Measurements from ENCODE around the gene FBLL1.
"Not testable (repeated sequence)": the region's sequence is repeated elsewhere in the genome, so short reads cannot be mapped to it uniquely, and the experiment has no call there.

FBLL1 gene

GRCh38 chr5:168553377-168554130, 24.4 kb downstream of the FBLL1 start:
- DNase-seq: no peak

- DNase-seq: no peak
Measured at GRCh38 chr5:168557389-168557788, 28.3 kb downstream of the FBLL1 start.

- DNase-seq: no peak
Measured at GRCh38 chr5:168562279-168562678, 33.2 kb downstream of the FBLL1 start.

GRCh38 chr5:168563959-168564358, 34.9 kb downstream of the FBLL1 start:
- DNase-seq: no peak

GRCh38 chr5:168568738-168569137, 39.6 kb downstream of the FBLL1 start:
- no peak for DNase-seq

- no peak for DNase-seq
Measured at GRCh38 chr5:168570490-168571328, 41.6 kb downstream of the FBLL1 start.

- DNase-seq: not testable (repeated sequence)
Measured at GRCh38 chr5:168573663-168574062, 44.6 kb downstream of the FBLL1 start.

GRCh38 chr5:168574156-168574555, 45.1 kb downstream of the FBLL1 start:
- not testable (repeated sequence) for DNase-seq

GRCh38 chr5:168575391-168576372, 46.6 kb downstream of the FBLL1 start:
- DNase-seq: no peak

GRCh38 chr5:168578006-168578405, 48.9 kb downstream of the FBLL1 start:
- DNase-seq: no peak

- no peak for DNase-seq
Measured at GRCh38 chr5:168578538-168579487, 49.7 kb downstream of the FBLL1 start, which contains the start of gene PANK3. TSS of gene PANK3 (minus strand) at chr5:168579368. CDS start at chr5:168579283, 85 bp downstream.

- DNase-seq: peak; percentile 100
Measured at GRCh38 chr5:168579488-168580226, 50.6 kb downstream of the FBLL1 start.

GRCh38 chr5:168580227-168580508, 51.1 kb downstream of the FBLL1 start:
- DNase-seq: no peak

Measured in islet precursor cell (in vitro differentiated cells).